SU-DHL-6 (cell line): Measurements from ENCODE around the gene NDST4.

Experiments
- EZH2phosphoT487 ChIP-seq: fragments of 200-600 bp; sonication (generic), shearing (Covaris generic); conservative IDR thresholded peaks from 2 replicates; pipeline ENCODE4 v1.6.1; 2018; ENCODE audit warnings: mild to moderate bottlenecking, antibody characterized with exemption, low read length, moderate library complexity, mixed read lengths
- TF ChIP-seq, protein P1 (sequence below): fragments of 200-600 bp; sonication (generic); IDR thresholded peaks from one replicate; pipeline ENCODE4 v1.5.1; 2017; ENCODE audit warnings: antibody characterized with exemption, mild to moderate bottlenecking, low read length, moderate library complexity; ENCODE audit not compliant: insufficient read depth, poor library complexity, severe bottlenecking

GRCh38 chr4:114922592-114922933 lies 190.9 kb downstream of the NDST4 start:
- TF ChIP-seq, protein P1, sequence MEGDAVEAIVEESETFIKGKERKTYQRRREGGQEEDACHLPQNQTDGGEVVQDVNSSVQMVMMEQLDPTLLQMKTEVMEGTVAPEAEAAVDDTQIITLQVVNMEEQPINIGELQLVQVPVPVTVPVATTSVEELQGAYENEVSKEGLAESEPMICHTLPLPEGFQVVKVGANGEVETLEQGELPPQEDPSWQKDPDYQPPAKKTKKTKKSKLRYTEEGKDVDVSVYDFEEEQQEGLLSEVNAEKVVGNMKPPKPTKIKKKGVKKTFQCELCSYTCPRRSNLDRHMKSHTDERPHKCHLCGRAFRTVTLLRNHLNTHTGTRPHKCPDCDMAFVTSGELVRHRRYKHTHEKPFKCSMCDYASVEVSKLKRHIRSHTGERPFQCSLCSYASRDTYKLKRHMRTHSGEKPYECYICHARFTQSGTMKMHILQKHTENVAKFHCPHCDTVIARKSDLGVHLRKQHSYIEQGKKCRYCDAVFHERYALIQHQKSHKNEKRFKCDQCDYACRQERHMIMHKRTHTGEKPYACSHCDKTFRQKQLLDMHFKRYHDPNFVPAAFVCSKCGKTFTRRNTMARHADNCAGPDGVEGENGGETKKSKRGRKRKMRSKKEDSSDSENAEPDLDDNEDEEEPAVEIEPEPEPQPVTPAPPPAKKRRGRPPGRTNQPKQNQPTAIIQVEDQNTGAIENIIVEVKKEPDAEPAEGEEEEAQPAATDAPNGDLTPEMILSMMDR: no peak
- TF ChIP-seq EZH2phosphoT487: no peak
